HCT116 (cell line): ENCODE data around the gene ERAP2. TPM values are rescaled to one million over a fixed set of nuclear protein-coding genes. Genes with fewer than 3 reads are reported as not detected.
A peak's percentile ranks its signal among the peaks of the same experiment; 100 is the strongest.

Source experiments
- ATAC-seq: fragments of 200-7000 bp; cut with Tn5 transposase; 2 replicates; pipeline ENCODE4 v1.9.1; 2020; ENCODE audit warnings: mild to moderate bottlenecking, moderate library complexity
- BruUV-seq: library from RNA; stranded (reverse); fragments of 400-500 nt; replicated peaks from 2 replicates; lab custom pipeline; 2021; lab: Mats Ljungman, UMichigan
- CTCF ChIA-PET: fragments of 300-600 bp; sonication (Branson Sonifier 250); formaldehyde crosslinking; loops from one replicate; lab custom pipeline; 2021; ENCODE audit warnings: antibody characterized with exemption; lab: Charles Lee
- POLR2A ChIA-PET: fragments of 300-600, 350-600 bp; sonication (Branson Sonifier 250); formaldehyde crosslinking; loops from one replicate; lab custom pipeline; 2021; ENCODE audit warnings: antibody characterized with exemption; lab: Charles Lee
- RAD21 ChIA-PET, 2 experiments: fragments of 300-600 bp; sonication (Branson Sonifier 250); formaldehyde crosslinking; loops; one replicate each; lab custom pipeline; 2023; ENCODE audit warnings: low total read pairs in 2 of 2; ENCODE audit not compliant: uncharacterized antibody in 2 of 2, unreplicated experiment in 2 of 2, low non-redundant PET in 1 of 2; lab: Charles Lee
- DNase-seq: peaks from one replicate; pipeline ENCODE4 v3.0.0-alpha.2; 2010; ENCODE audit warnings: low read depth, low spot score
- H2AFZ ChIP-seq: fragments of 200-600 bp; shearing (Covaris generic), sonication (generic); 2 replicates; pipeline ENCODE4 v1.6.1; 2017; ENCODE audit warnings: low read depth, mixed run types, mixed read lengths, antibody characterized with exemption, low read length; ENCODE audit not compliant: poor library complexity, severe bottlenecking
- H3K27ac ChIP-seq: 2 replicates; pipeline ENCODE4 v1.5.1; 2012; ENCODE audit warnings: low read depth, low read length
- H3K27me3 ChIP-seq: fragments of 200-600 bp; sonication (generic); 2 replicates; pipeline ENCODE4 v1.6.1; 2016; ENCODE audit warnings: mixed run types, low read length, mixed read lengths; ENCODE audit not compliant: insufficient read depth
- H3K36me3 ChIP-seq, 2 experiments: fragments of 200-500 bp in 1 of 2; fragments of 200-600 bp in 1 of 2; sonication (Bioruptor generic) in 1 of 2; sonication (generic) in 1 of 2; 2 replicates each; pipeline versions ENCODE4 v1.5.1 to v1.6.1; 2014 to 2016; ENCODE audit warnings: low read length in 2 of 2, inconsistent platforms in 1 of 2, mixed read lengths in 1 of 2, mixed run types in 1 of 2; ENCODE audit not compliant: insufficient read depth in 2 of 2, control insufficient read depth in 1 of 2
- H3K4me1 ChIP-seq, 2 experiments: fragments of 200-600 bp in 1 of 2; sonication (generic) in 1 of 2; 2 replicates each; pipeline versions ENCODE4 v1.5.1 to v1.6.1; 2012 to 2017; ENCODE audit warnings: low read length in 2 of 2, inconsistent platforms in 1 of 2, mild to moderate bottlenecking in 1 of 2, mixed read lengths in 1 of 2, mixed run types in 1 of 2, moderate library complexity in 1 of 2; ENCODE audit not compliant: insufficient read depth in 2 of 2, control insufficient read depth in 1 of 2
- H3K4me2 ChIP-seq: fragments of 200-600 bp; sonication (generic); 2 replicates; pipeline ENCODE4 v1.6.1; 2017; ENCODE audit warnings: mixed run types, low read length, mixed read lengths
- H3K4me3 ChIP-seq, 2 experiments: fragments of 200-600 bp in 1 of 2; sonication (generic) in 1 of 2; replicated peaks in 1 of 2; 2 replicates each; pipeline ENCODE4 v1.5.1; 2011 to 2016; ENCODE audit warnings: low read length in 2 of 2, control low read depth in 1 of 2, low read depth in 1 of 2, mild to moderate bottlenecking in 1 of 2, mixed read lengths in 1 of 2, mixed run types in 1 of 2
- H3K79me2 ChIP-seq: fragments of 200-600 bp; sonication (generic); 2 replicates; pipeline ENCODE4 v1.6.1; 2017; ENCODE audit warnings: mild to moderate bottlenecking, mixed run types, low read length, moderate library complexity, mixed read lengths; ENCODE audit not compliant: insufficient read depth
- H3K9ac ChIP-seq: fragments of 200-600 bp; sonication (generic); 2 replicates; pipeline ENCODE4 v1.6.1; 2016; ENCODE audit warnings: low read length, mixed read lengths
- H3K9me2 ChIP-seq: fragments of 200-600 bp; sonication (generic), shearing (Covaris generic); 2 replicates; pipeline ENCODE4 v1.6.1; 2017; ENCODE audit warnings: mixed run types, mild to moderate bottlenecking, moderate library complexity; ENCODE audit not compliant: insufficient read depth
- H3K9me3 ChIP-seq, 2 experiments: fragments of 200-500 bp in 1 of 2; fragments of 200-600 bp in 1 of 2; sonication (Bioruptor generic) in 1 of 2; sonication (generic) in 1 of 2; 2 replicates each; pipeline ENCODE4 v1.6.1; 2014 to 2017; ENCODE audit warnings: low read length in 2 of 2, mixed read lengths in 2 of 2, inconsistent platforms in 1 of 2, low read depth in 1 of 2, mild to moderate bottlenecking in 1 of 2, mixed run types in 1 of 2, moderate library complexity in 1 of 2; ENCODE audit not compliant: control insufficient read depth in 1 of 2, insufficient read depth in 1 of 2
- H4K20me1 ChIP-seq: fragments of 200-600 bp; sonication (generic), shearing (Covaris generic); 2 replicates; pipeline ENCODE4 v1.6.1; 2017; ENCODE audit warnings: mixed run types, mild to moderate bottlenecking, moderate library complexity; ENCODE audit not compliant: insufficient read depth
- ATF3 ChIP-seq: IDR thresholded peaks from 2 replicates; pipeline ENCODE4 v1.6.1; 2012
- CEBPB ChIP-seq: IDR thresholded peaks from 2 replicates; pipeline ENCODE4 v1.6.1; 2012; ENCODE audit warnings: low read depth
- EGR1 ChIP-seq: IDR thresholded peaks from 2 replicates; pipeline ENCODE4 v1.6.1; 2012; ENCODE audit warnings: low read depth
- ELF1 ChIP-seq: IDR thresholded peaks from 2 replicates; pipeline ENCODE4 v1.6.1; 2012; ENCODE audit warnings: low read depth, borderline replicate concordance
- FOSL1 ChIP-seq: IDR thresholded peaks from 2 replicates; pipeline ENCODE4 v1.6.1; 2012; ENCODE audit warnings: low read depth
- JUND ChIP-seq: IDR thresholded peaks from 2 replicates; pipeline ENCODE4 v1.6.1; 2012
- MAX ChIP-seq: IDR thresholded peaks from 2 replicates; pipeline ENCODE4 v1.6.1; 2012
- POLR2A ChIP-seq: IDR thresholded peaks from 2 replicates; pipeline ENCODE4 v1.7.0; 2011; ENCODE audit warnings: borderline replicate concordance; ENCODE audit not compliant: insufficient read depth, insufficient read length; ENCODE audit errors: extremely low read depth
- POLR2AphosphoS5 ChIP-seq: IDR thresholded peaks from 2 replicates; pipeline ENCODE4 v1.6.1; 2011; ENCODE audit warnings: mild to moderate bottlenecking, low read depth, low read length, moderate library complexity
- RAD21 ChIP-seq: IDR thresholded peaks from 2 replicates; pipeline ENCODE4 v1.6.1; 2012; ENCODE audit warnings: low read depth, mild to moderate bottlenecking
- REST ChIP-seq: IDR thresholded peaks from 2 replicates; pipeline ENCODE4 v1.6.1; 2012; ENCODE audit warnings: low read depth
- SP1 ChIP-seq: IDR thresholded peaks from 2 replicates; pipeline ENCODE4 v1.6.1; 2012; ENCODE audit warnings: low read depth
- SRF ChIP-seq: IDR thresholded peaks from 2 replicates; pipeline ENCODE4 v1.6.1; 2012; ENCODE audit warnings: low read depth
- TCF7L2 ChIP-seq: IDR thresholded peaks from 2 replicates; pipeline ENCODE4 v1.7.0; 2011; ENCODE audit warnings: borderline replicate concordance, inconsistent platforms; ENCODE audit not compliant: insufficient read depth, insufficient read length; ENCODE audit errors: extremely low read depth
- YY1 ChIP-seq: IDR thresholded peaks from 2 replicates; pipeline ENCODE4 v1.6.1; 2011; ENCODE audit warnings: low read length, low read depth, moderate library complexity, mild to moderate bottlenecking; ENCODE audit not compliant: insufficient replicate concordance; ENCODE audit errors: extremely low read depth
- ZBTB33 ChIP-seq: IDR thresholded peaks from 2 replicates; pipeline ENCODE4 v1.6.1; 2011; ENCODE audit warnings: mild to moderate bottlenecking, low read length, moderate library complexity; ENCODE audit not compliant: insufficient replicate concordance; ENCODE audit errors: extremely low read depth
- ZFX ChIP-seq: fragments of 450-650 bp; IDR thresholded peaks from 2 replicates; pipeline ENCODE4 v1.6.1; 2017
- ZNF274 ChIP-seq: fragments of 200-500 bp; sonication (Bioruptor generic); IDR thresholded peaks from 2 replicates; pipeline ENCODE4 v1.6.1; 2014; ENCODE audit warnings: mild to moderate bottlenecking, low read depth, low read length, inconsistent platforms
- intact Hi-C: fragments of 100-400 bp; cut with micrococcal nuclease; formaldehyde crosslinking; loops from 2 replicates; pipeline ENCODE4 v1.10.0; 2022
- total RNA-seq: library from RNA; stranded (reverse); gene quantifications from one replicate; pipeline ENCODE4 v1.2.1, GENCODE V29; 2021; ENCODE audit not compliant: unreplicated experiment

The ERAP2 gene
- total RNA-seq, 1 experiment from 2014 or later, result 2.2 TPM

DNA sequence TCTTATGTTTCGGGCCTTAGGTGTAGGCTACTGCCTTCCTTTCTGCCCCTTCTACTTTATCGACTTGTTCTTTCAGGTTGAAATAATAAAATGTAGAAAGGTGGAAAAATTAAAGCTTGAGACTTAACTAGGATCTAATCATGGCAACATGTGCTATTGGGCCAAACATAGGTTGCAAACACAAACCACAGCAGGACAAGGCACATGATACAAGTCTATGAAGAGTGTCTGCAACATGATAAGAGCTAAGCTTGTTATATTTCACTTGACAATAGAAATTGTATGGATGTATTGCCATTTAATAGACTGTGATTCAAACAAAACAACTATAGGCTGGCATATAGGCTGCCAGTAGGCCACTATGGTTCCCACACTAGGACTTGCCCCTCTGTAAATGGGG is 1.7 kb upstream of the ERAP2 start (continued):
- TF ChIP-seq ZBTB33 (no peak), ZNF274 (no peak), TCF7L2 (no peak), ELF1 (no peak), EGR1 (no peak), MAX (no peak), YY1 (no peak), ATF3 (no peak), FOSL1 (no peak), POLR2A (no peak), POLR2AphosphoS5 (no peak), CEBPB (no peak), JUND (no peak), RAD21 (no peak), ZFX (no peak)
- TF ChIP-seq, all 23 proteins: peak for 0

GRCh38 chr5:96875791-96876291 is 459 bp upstream of the ERAP2 start:
- no peaks in the 10 kb centered on the region for H3K9me2 ChIP-seq
- intact Hi-C loops, result loop anchor here (5.0 kb wide), 1 partner anchor 529 kb away; no protein-coding TSS in a partner anchor
- H3K27me3 ChIP-seq, result no peaks in the 10 kb centered on the region
- peak overlapping the region; percentile 64 for H3K9ac ChIP-seq
- peak overlapping the region; percentile 63 to 67 for H3K4me3 ChIP-seq
- no peaks in the 10 kb centered on the region for H3K79me2 ChIP-seq
- no TSS peak for BruUV-seq
- H3K4me2 ChIP-seq, result peak overlapping the region; percentile 89
- H3K4me1 ChIP-seq, result peaks cover 0 to 25% of the 10 kb centered on the region in 2 experiments; a peak in 2 of 4 replicates
- peak; percentile 53 for ATAC-seq
- no peaks in the 10 kb centered on the region for H4K20me1 ChIP-seq
- RAD21 ChIA-PET, result no interaction called here
- peak overlapping the region; percentile 99 for H2AFZ ChIP-seq
- DNase-seq, result no peak
- peak overlapping the region; percentile 59; the same call in 1 of the 2 replicates for H3K27ac ChIP-seq
- CTCF ChIA-PET, result no interaction called here
- TF ChIP-seq TCF7L2 (peak; percentile 60), SP1 (no peak), SRF (0 out of 2 replicates have a peak, but pooled peaks have one; percentile 6), REST (no peak)
- H3K36me3 ChIP-seq, result no peaks in the 10 kb centered on the region
- no peaks in the 10 kb centered on the region for H3K9me3 ChIP-seq
- POLR2A ChIA-PET, result interaction anchor here (1.4 kb wide), 1 partner anchor 9 kb away, joined by 3 read pairs; no protein-coding TSS in a partner anchor
